ENCODE measurements around the gene RBPJL. TPM values are rescaled to one million over a fixed set of nuclear protein-coding genes. Genes with fewer than 3 reads are reported as not detected.

RBPJL gene
- total RNA-seq, 1 donor from 2014 or later = not detected

- FAIRE-seq = no peak
- Histone ChIP-seq H3K27me3 (ENCODE audit: control insufficient read depth, insufficient read depth, low read length) (no peaks in the 10 kb centered on the region), H3K36me3 (ENCODE audit: control insufficient read depth, insufficient read depth, low read length) (peaks cover 6% of the 10 kb centered on the region), H3K4me3 (ENCODE audit: low read depth, low read length) (no peak overlapping the region)
- DNase-seq (ENCODE audit: low read depth) = no peak
- TF ChIP-seq, protein P1, sequence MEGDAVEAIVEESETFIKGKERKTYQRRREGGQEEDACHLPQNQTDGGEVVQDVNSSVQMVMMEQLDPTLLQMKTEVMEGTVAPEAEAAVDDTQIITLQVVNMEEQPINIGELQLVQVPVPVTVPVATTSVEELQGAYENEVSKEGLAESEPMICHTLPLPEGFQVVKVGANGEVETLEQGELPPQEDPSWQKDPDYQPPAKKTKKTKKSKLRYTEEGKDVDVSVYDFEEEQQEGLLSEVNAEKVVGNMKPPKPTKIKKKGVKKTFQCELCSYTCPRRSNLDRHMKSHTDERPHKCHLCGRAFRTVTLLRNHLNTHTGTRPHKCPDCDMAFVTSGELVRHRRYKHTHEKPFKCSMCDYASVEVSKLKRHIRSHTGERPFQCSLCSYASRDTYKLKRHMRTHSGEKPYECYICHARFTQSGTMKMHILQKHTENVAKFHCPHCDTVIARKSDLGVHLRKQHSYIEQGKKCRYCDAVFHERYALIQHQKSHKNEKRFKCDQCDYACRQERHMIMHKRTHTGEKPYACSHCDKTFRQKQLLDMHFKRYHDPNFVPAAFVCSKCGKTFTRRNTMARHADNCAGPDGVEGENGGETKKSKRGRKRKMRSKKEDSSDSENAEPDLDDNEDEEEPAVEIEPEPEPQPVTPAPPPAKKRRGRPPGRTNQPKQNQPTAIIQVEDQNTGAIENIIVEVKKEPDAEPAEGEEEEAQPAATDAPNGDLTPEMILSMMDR (IDR thresholded peaks at IDR 0.05; ENCODE audit: insufficient read depth, low read length, severe bottlenecking) = no peak
Observed at GRCh38 chr20:45366631-45367030, 60.0 kb downstream of the RBPJL start.

DNA sequence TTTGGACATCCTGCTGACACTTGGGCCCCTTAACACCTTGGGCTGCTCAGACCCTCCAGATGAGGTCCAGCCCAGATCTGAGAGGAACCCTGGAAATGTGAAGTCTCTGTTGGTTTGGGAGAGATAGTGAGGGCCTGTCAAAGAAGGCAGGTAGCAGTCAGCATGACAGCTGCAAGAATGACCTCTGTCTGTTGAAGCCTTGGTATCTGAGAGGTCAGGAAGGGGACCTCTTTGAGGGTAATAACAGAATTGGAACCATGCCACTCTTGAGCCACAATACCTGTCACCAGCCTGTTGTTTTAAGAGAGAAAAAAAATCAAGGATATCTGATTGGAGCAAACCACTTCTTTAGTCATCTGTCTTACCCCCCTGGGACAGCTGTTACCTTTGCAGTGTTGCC, 60.5 kb downstream of the RBPJL start:
- FAIRE-seq = no peak
- TF ChIP-seq, protein P1 (IDR thresholded peaks at IDR 0.05; ENCODE audit: insufficient read depth, low read length, severe bottlenecking) = no peak
- DNase-seq (ENCODE audit: low read depth) = no peak
- H3K36me3 ChIP-seq (ENCODE audit: control insufficient read depth, insufficient read depth, low read length) = peaks cover 6% of the 10 kb centered on the region
- H3K27me3 ChIP-seq (ENCODE audit: control insufficient read depth, insufficient read depth, low read length) = no peaks in the 10 kb centered on the region
- H3K4me3 ChIP-seq (ENCODE audit: low read depth, low read length) = no peak overlapping the region

Other genes with a start within 250 kb of the RBPJL start
- gene KCNS1, start 205.7 kb upstream of the RBPJL start, total RNA-seq = 0.53 and 0.90 TPM in 2 replicates
- 0.79 and 4.1 TPM in 2 replicates for gene WFDC5, start 191.7 kb upstream of the RBPJL start, total RNA-seq
- not detected in 2 replicates for gene WFDC12, start 182.4 kb upstream of the RBPJL start, total RNA-seq
- gene PI3, start 131.9 kb upstream of the RBPJL start, total RNA-seq = 15.5 and 110 TPM in 2 replicates
- not detected in 2 replicates for gene SEMG1, start 99.8 kb upstream of the RBPJL start, total RNA-seq
- not detected in 2 replicates for gene SEMG2, start 85.5 kb upstream of the RBPJL start, total RNA-seq
- 854 and 2,253 TPM in 2 replicates for gene SLPI, start 52.3 kb upstream of the RBPJL start, total RNA-seq
- 0.13 and 0.26 TPM in 2 replicates for gene MATN4, start 1.5 kb downstream of the RBPJL start, total RNA-seq
- gene SDC4, start 41.6 kb downstream of the RBPJL start, total RNA-seq = 211 and 272 TPM in 2 replicates
- gene SYS1, start 56.3 kb downstream of the RBPJL start, total RNA-seq = 12.0 and 17.9 TPM in 2 replicates
- 0.13 TPM in 1 of 2 replicates, not detected in the other for gene TP53TG5, start 71.5 kb downstream of the RBPJL start, total RNA-seq
- gene DBNDD2, start 101.4 kb downstream of the RBPJL start, total RNA-seq = 12.9 and 18.2 TPM in 2 replicates
- gene PIGT, start 109.3 kb downstream of the RBPJL start, total RNA-seq = 14.7 and 20.1 TPM in 2 replicates
- gene WFDC2, start 162.9 kb downstream of the RBPJL start, total RNA-seq = not detected in 2 replicates
- gene SPINT3, start 208.8 kb downstream of the RBPJL start, total RNA-seq = not detected in 2 replicates
- gene WFDC6, start 232.6 kb downstream of the RBPJL start, total RNA-seq = not detected in 2 replicates
- not detected in 2 replicates for gene EPPIN, start 240.6 kb downstream of the RBPJL start, total RNA-seq